SK-N-SH treated with all-trans-retinoic acid at 6 μM for 48 hours (cell line): Measurements from ENCODE around the gene CHRND.

ENCODE experiments used
- ATAC-seq: fragments of 200-7000 bp; cut with Tn5 transposase; 3 replicates; pipeline ENCODE4 v1.9.1; 2020; ENCODE audit warnings: mild to moderate bottlenecking, moderate library complexity
- ARNTL ChIP-seq: fragments of 450-650 bp; formaldehyde crosslinking; IDR thresholded peaks from 2 replicates; pipeline ENCODE4 v1.5.0; 2020; ENCODE audit warnings: low read depth, mild to moderate bottlenecking, moderate library complexity, borderline replicate concordance
- BACH2 ChIP-seq: fragments of 250-450 bp; sonication (Bioruptor Pico); IDR thresholded peaks from 2 replicates; pipeline ENCODE4 v1.9.0; 2021; ENCODE audit warnings: mild to moderate bottlenecking, borderline replicate concordance
- CSDC2 ChIP-seq: fragments of 250-450 bp; sonication (Bioruptor Pico); IDR thresholded peaks from 2 replicates; pipeline ENCODE4 v1.5.0; 2020; ENCODE audit warnings: mild to moderate bottlenecking, moderate library complexity
- ESRRG ChIP-seq: fragments of 250-450 bp; sonication (Bioruptor Pico); IDR thresholded peaks from 2 replicates; pipeline ENCODE4 v1.6.1; 2021; ENCODE audit warnings: mild to moderate bottlenecking
- GLIS3 ChIP-seq: fragments of 250-450 bp; sonication (Bioruptor Pico); IDR thresholded peaks from 2 replicates; pipeline ENCODE4 v1.5.0; 2020; ENCODE audit warnings: mild to moderate bottlenecking, moderate library complexity
- ISL1 ChIP-seq: fragments of 250-450 bp; sonication (Bioruptor Pico); IDR thresholded peaks from 2 replicates; pipeline ENCODE4 v2.1.2; 2022; ENCODE audit warnings: mild to moderate bottlenecking, moderate library complexity
- OSR1 ChIP-seq: fragments of 250-450 bp; sonication (Bioruptor Pico); IDR thresholded peaks from 2 replicates; pipeline ENCODE4 v1.8.0; 2022; ENCODE audit warnings: moderate library complexity, mild to moderate bottlenecking, inconsistent platforms
- PPARA ChIP-seq: fragments of 250-450 bp; sonication (Bioruptor Pico); IDR thresholded peaks from 2 replicates; pipeline ENCODE4 v1.5.0; 2020; ENCODE audit warnings: mild to moderate bottlenecking, borderline replicate concordance
- RARB ChIP-seq: fragments of 250-450 bp; sonication (Bioruptor Pico); IDR thresholded peaks from 2 replicates; pipeline ENCODE4 v1.8.0; 2021; ENCODE audit warnings: mild to moderate bottlenecking, moderate library complexity
- TCF4 ChIP-seq: fragments of 250-450 bp; sonication (Bioruptor Pico); IDR thresholded peaks from 2 replicates; pipeline ENCODE4 v1.8.0; 2021; ENCODE audit warnings: mild to moderate bottlenecking, moderate library complexity, borderline replicate concordance
- TOX ChIP-seq: fragments of 250-450 bp; sonication (Bioruptor Pico); IDR thresholded peaks from 2 replicates; pipeline ENCODE4 v1.8.0; 2021; ENCODE audit warnings: mild to moderate bottlenecking, moderate library complexity, borderline replicate concordance
- ZC3H10 ChIP-seq: fragments of 250-450 bp; sonication (Bioruptor Pico); IDR thresholded peaks from 2 replicates; pipeline ENCODE4 v1.5.1; 2021; ENCODE audit warnings: mild to moderate bottlenecking, moderate library complexity
- ZFP3 ChIP-seq: fragments of 250-450 bp; sonication (Bioruptor Pico); IDR thresholded peaks from 2 replicates; pipeline ENCODE4 v1.5.0; 2020; ENCODE audit warnings: mild to moderate bottlenecking, moderate library complexity
- ZFP30 ChIP-seq: fragments of 450-650 bp; formaldehyde crosslinking; IDR thresholded peaks from 2 replicates; pipeline ENCODE4 v1.5.0; 2022; ENCODE audit warnings: mild to moderate bottlenecking, moderate library complexity
- ZNF565 ChIP-seq: fragments of 450-650 bp; formaldehyde crosslinking; conservative IDR thresholded peaks from 2 replicates; pipeline ENCODE4 v1.5.0; 2020; ENCODE audit warnings: low read depth, mild to moderate bottlenecking, moderate library complexity
- ZNF70 ChIP-seq: fragments of 450-650 bp; formaldehyde crosslinking; IDR thresholded peaks from 2 replicates; pipeline ENCODE4 v1.5.0; 2020; ENCODE audit warnings: mild to moderate bottlenecking, moderate library complexity
- ZNF8 ChIP-seq: fragments of 450-650 bp; formaldehyde crosslinking; IDR thresholded peaks from 2 replicates; pipeline ENCODE4 v1.5.0; 2020; ENCODE audit warnings: mild to moderate bottlenecking, moderate library complexity
- TF ChIP-seq, protein P1 (sequence below): fragments of 250-450 bp; sonication (Bioruptor Pico); IDR thresholded peaks from 2 replicates; pipeline ENCODE4 v1.5.0; 2020; ENCODE audit warnings: mild to moderate bottlenecking, moderate library complexity
- TF ChIP-seq, protein P2 (sequence below): fragments of 250-450 bp; sonication (Bioruptor Pico); IDR thresholded peaks from 2 replicates; pipeline ENCODE4 v1.5.1; 2021; ENCODE audit warnings: mild to moderate bottlenecking, moderate library complexity
- TF ChIP-seq, protein P3 (sequence below): fragments of 250-450 bp; sonication (Bioruptor Pico); IDR thresholded peaks from 2 replicates; pipeline ENCODE4 v1.5.1; 2020; ENCODE audit warnings: low read depth, mild to moderate bottlenecking, moderate library complexity
- TF ChIP-seq, protein P4 (sequence below): fragments of 250-450 bp; sonication (Bioruptor Pico); IDR thresholded peaks from 2 replicates; pipeline ENCODE4 v1.8.0; 2021; ENCODE audit warnings: low read depth, mild to moderate bottlenecking, moderate library complexity, borderline replicate concordance

The CHRND gene

DNA sequence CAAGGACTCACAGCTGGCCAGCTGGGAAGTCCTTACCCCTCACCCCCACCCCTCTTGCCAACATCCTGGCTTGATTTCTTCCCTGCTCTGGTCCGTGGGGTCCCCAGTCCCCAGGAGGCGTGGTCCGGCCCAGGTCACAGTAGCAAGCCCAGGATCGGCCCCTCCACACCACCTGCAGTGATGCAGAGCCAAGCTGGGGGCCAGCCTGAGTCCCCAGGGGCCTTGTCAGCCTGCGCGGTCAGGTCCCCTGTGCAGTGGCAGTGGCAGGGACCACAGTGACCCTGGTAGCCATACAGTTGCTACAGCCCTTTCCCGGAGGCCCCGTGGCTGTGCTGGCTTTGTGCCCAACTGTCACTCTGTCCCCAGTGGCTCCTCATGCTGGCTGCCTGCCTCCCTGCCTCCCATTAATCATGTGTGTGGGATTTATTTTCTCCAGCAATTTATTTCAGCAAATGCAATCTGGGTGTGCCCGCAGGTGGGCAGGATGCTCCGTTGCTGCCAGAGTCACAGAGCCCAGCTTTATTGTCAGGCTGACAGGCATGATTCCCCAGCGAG lies 14.5 kb upstream of the CHRND start:
- no peak for TF ChIP-seq RARB (CRISPR knock-in tag)
- TF ChIP-seq, protein P1, sequence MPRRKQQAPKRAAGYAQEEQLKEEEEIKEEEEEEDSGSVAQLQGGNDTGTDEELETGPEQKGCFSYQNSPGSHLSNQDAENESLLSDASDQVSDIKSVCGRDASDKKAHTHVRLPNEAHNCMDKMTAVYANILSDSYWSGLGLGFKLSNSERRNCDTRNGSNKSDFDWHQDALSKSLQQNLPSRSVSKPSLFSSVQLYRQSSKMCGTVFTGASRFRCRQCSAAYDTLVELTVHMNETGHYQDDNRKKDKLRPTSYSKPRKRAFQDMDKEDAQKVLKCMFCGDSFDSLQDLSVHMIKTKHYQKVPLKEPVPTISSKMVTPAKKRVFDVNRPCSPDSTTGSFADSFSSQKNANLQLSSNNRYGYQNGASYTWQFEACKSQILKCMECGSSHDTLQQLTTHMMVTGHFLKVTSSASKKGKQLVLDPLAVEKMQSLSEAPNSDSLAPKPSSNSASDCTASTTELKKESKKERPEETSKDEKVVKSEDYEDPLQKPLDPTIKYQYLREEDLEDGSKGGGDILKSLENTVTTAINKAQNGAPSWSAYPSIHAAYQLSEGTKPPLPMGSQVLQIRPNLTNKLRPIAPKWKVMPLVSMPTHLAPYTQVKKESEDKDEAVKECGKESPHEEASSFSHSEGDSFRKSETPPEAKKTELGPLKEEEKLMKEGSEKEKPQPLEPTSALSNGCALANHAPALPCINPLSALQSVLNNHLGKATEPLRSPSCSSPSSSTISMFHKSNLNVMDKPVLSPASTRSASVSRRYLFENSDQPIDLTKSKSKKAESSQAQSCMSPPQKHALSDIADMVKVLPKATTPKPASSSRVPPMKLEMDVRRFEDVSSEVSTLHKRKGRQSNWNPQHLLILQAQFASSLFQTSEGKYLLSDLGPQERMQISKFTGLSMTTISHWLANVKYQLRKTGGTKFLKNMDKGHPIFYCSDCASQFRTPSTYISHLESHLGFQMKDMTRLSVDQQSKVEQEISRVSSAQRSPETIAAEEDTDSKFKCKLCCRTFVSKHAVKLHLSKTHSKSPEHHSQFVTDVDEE (CRISPR knock-in tag) = no peak
- no peak for ATAC-seq

DNA sequence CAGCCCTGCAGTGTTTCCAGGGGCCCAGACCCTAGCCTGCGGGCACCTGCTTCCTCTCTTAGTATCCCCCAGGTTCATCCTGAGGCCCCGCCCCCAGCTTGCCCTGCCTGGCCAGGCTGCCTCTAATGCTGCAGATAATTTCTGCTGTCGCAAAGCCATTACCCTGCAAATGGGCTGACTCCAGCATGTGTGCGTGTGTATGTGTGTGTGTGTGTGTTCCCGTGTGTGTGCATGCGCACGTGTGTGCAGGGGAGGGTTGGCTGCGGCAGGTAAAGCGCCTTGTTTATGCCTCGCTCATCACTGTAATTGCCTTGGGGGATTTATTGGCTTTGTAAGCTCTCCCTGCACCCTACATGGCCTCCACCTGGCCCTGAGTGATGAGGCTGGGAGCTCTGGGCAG lies 13.4 kb upstream of the CHRND start:
- no peak for TF ChIP-seq RARB (CRISPR knock-in tag)
- TF ChIP-seq ZC3H10 (CRISPR knock-in tag) = no peak
- TF ChIP-seq BACH2 = no peak
- TF ChIP-seq, protein P1 (CRISPR knock-in tag) = no peak
- no peak for TF ChIP-seq CSDC2 (CRISPR knock-in tag)
- no peak for TF ChIP-seq ZNF70 (CRISPR knock-in tag)
- TF ChIP-seq PPARA (CRISPR knock-in tag) = no peak
- TF ChIP-seq ZFP3 (CRISPR knock-in tag) = no peak
- no peak for TF ChIP-seq TCF4
- TF ChIP-seq TOX (CRISPR knock-in tag) = no peak
- TF ChIP-seq, protein P2, sequence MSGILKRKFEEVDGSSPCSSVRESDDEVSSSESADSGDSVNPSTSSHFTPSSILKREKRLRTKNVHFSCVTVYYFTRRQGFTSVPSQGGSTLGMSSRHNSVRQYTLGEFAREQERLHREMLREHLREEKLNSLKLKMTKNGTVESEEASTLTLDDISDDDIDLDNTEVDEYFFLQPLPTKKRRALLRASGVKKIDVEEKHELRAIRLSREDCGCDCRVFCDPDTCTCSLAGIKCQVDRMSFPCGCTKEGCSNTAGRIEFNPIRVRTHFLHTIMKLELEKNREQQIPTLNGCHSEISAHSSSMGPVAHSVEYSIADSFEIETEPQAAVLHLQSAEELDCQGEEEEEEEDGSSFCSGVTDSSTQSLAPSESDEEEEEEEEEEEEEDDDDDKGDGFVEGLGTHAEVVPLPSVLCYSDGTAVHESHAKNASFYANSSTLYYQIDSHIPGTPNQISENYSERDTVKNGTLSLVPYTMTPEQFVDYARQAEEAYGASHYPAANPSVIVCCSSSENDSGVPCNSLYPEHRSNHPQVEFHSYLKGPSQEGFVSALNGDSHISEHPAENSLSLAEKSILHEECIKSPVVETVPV (CRISPR knock-in tag) = no peak
- no peak for TF ChIP-seq OSR1 (CRISPR knock-in tag)
- TF ChIP-seq GLIS3 = no peak
- TF ChIP-seq ZFP30 (CRISPR knock-in tag) = no peak

DNA sequence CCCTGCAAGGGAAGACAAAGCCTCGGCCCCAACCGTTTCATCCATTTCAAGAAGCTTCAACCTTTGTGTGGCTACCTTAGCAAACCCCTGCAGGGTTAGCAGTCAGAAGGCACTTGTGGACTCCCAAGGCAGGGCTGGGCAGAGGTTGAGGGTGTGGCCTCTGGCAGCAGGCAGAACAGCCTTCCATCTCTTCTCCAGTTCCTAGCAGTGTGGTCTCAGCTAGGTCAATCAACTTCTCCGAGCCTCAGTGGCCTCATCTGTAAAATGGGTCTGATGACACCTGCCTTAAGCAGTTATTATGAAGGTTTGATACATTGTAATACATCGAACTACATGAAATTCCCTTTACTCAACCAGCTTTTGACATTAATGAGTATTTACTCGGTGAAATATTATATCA lies 12.6 kb upstream of the CHRND start:
- TF ChIP-seq PPARA (CRISPR knock-in tag) = no peak
- TF ChIP-seq ZNF8 (CRISPR knock-in tag) = no peak
- no peak for TF ChIP-seq ZFP3 (CRISPR knock-in tag)
- TF ChIP-seq, protein P3, sequence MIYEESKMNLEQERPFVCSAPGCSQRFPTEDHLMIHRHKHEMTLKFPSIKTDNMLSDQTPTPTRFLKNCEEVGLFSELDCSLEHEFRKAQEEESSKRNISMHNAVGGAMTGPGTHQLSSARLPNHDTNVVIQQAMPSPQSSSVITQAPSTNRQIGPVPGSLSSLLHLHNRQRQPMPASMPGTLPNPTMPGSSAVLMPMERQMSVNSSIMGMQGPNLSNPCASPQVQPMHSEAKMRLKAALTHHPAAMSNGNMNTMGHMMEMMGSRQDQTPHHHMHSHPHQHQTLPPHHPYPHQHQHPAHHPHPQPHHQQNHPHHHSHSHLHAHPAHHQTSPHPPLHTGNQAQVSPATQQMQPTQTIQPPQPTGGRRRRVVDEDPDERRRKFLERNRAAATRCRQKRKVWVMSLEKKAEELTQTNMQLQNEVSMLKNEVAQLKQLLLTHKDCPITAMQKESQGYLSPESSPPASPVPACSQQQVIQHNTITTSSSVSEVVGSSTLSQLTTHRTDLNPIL (CRISPR knock-in tag) = no peak
- TF ChIP-seq ZNF565 (CRISPR knock-in tag) = no peak
- TF ChIP-seq, protein P4, sequence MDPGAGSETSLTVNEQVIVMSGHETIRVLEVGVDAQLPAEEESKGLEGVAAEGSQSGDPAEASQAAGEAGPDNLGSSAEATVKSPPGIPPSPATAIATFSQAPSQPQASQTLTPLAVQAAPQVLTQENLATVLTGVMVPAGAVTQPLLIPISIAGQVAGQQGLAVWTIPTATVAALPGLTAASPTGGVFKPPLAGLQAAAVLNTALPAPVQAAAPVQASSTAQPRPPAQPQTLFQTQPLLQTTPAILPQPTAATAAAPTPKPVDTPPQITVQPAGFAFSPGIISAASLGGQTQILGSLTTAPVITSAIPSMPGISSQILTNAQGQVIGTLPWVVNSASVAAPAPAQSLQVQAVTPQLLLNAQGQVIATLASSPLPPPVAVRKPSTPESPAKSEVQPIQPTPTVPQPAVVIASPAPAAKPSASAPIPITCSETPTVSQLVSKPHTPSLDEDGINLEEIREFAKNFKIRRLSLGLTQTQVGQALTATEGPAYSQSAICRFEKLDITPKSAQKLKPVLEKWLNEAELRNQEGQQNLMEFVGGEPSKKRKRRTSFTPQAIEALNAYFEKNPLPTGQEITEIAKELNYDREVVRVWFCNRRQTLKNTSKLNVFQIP (CRISPR knock-in tag) = no peak
- TF ChIP-seq, protein P1 (CRISPR knock-in tag) = no peak
- TF ChIP-seq ARNTL (CRISPR knock-in tag) = no peak
- TF ChIP-seq BACH2 = no peak
- no peak for TF ChIP-seq ZC3H10 (CRISPR knock-in tag)
- TF ChIP-seq TOX (CRISPR knock-in tag) = no peak
- TF ChIP-seq, protein P2 (CRISPR knock-in tag) = no peak
- TF ChIP-seq ESRRG (CRISPR knock-in tag) = no peak
- TF ChIP-seq ISL1 (CRISPR knock-in tag) = no peak
- TF ChIP-seq, all 23 proteins: peak for 0
- no peak for ATAC-seq

More for the DNA sequence above, 13.4 kb upstream of the CHRND start:
- no peak for ATAC-seq
